Mesenchymal stem cell (in vitro differentiated cells and primary cell): ENCODE measurements around the gene SLC6A12.

Source experiments
- DNase-seq: peaks from one replicate; pipeline ENCODE4 v3.0.0-alpha.2; 2013
- H2AFZ ChIP-seq: one replicate; pipeline ENCODE4 v1.6.1; 2013; ENCODE audit warnings: low read depth, mild to moderate bottlenecking, control low read depth, inconsistent platforms, low read length, moderate library complexity
- H2AK5ac ChIP-seq: 2 replicates; pipeline ENCODE4 v1.6.1; 2013; ENCODE audit warnings: low read length, moderate library complexity, mild to moderate bottlenecking, inconsistent platforms; ENCODE audit not compliant: severe bottlenecking
- H2BK120ac ChIP-seq: one replicate; pipeline ENCODE4 v1.6.1; 2013; ENCODE audit warnings: low read depth, mild to moderate bottlenecking, inconsistent platforms, low read length, moderate library complexity
- H2BK12ac ChIP-seq, 2 experiments: one replicate each; pipeline ENCODE4 v1.6.1; 2013; ENCODE audit warnings: inconsistent platforms in 2 of 2, low read length in 2 of 2, mild to moderate bottlenecking in 2 of 2, moderate library complexity in 2 of 2, control low read depth in 1 of 2
- H2BK15ac ChIP-seq: one replicate; pipeline ENCODE4 v1.6.1; 2013; ENCODE audit warnings: mild to moderate bottlenecking, low read depth, inconsistent platforms; ENCODE audit not compliant: poor library complexity, severe bottlenecking
- H2BK5ac ChIP-seq: 2 replicates; pipeline ENCODE4 v1.6.1; 2013; ENCODE audit warnings: low read depth, mild to moderate bottlenecking, low read length, control low read depth, inconsistent platforms; ENCODE audit not compliant: poor library complexity, severe bottlenecking
- H3K14ac ChIP-seq, 2 experiments: one replicate each; pipeline ENCODE4 v1.6.1; 2013; ENCODE audit warnings: inconsistent platforms in 2 of 2, low read length in 2 of 2, control low read depth in 1 of 2, mild to moderate bottlenecking in 1 of 2, moderate library complexity in 1 of 2
- H3K18ac ChIP-seq, 2 experiments: one replicate each; pipeline ENCODE4 v1.6.1; 2013; ENCODE audit warnings: inconsistent platforms in 2 of 2, low read length in 2 of 2, control low read depth in 1 of 2, low read depth in 1 of 2, mild to moderate bottlenecking in 1 of 2
- H3K23ac ChIP-seq, 2 experiments: one replicate each; pipeline ENCODE4 v1.6.1; 2013; ENCODE audit warnings: inconsistent platforms in 2 of 2, low read length in 2 of 2, mild to moderate bottlenecking in 2 of 2, moderate library complexity in 2 of 2, control low read depth in 1 of 2
- H3K27ac ChIP-seq: 2 replicates; pipeline ENCODE4 v1.5.1; 2013; ENCODE audit warnings: mild to moderate bottlenecking, moderate library complexity, low read length, control low read depth, inconsistent platforms; ENCODE audit not compliant: poor library complexity, severe bottlenecking
- H3K27me3 ChIP-seq, 2 experiments: 2 replicates each; pipeline versions ENCODE4 v1.6.1 to v1.7.0; 2013; ENCODE audit warnings: low read length in 2 of 2, mild to moderate bottlenecking in 2 of 2, moderate library complexity in 2 of 2, control low read depth in 1 of 2, inconsistent platforms in 1 of 2; ENCODE audit not compliant: control insufficient read depth in 1 of 2, insufficient read depth in 1 of 2
- H3K36me3 ChIP-seq, 2 experiments: 2 replicates each; pipeline versions ENCODE4 v1.6.1 to v1.7.0; 2013; ENCODE audit warnings: low read length in 2 of 2, control low read depth in 1 of 2, inconsistent platforms in 1 of 2, low read depth in 1 of 2, mild to moderate bottlenecking in 1 of 2; ENCODE audit not compliant: insufficient read depth in 2 of 2, control insufficient read depth in 1 of 2
- H3K4ac ChIP-seq, 2 experiments: one replicate each; pipeline ENCODE4 v1.6.1; 2013; ENCODE audit warnings: inconsistent platforms in 2 of 2, low read length in 2 of 2, mild to moderate bottlenecking in 2 of 2, moderate library complexity in 2 of 2, control low read depth in 1 of 2, low read depth in 1 of 2
- H3K4me1 ChIP-seq: 2 replicates; pipeline ENCODE4 v1.6.1; 2013; ENCODE audit warnings: low read depth, low read length, control low read depth; ENCODE audit not compliant: control insufficient read depth, insufficient read depth
- H3K4me2 ChIP-seq: 2 replicates; pipeline ENCODE4 v1.6.1; 2013; ENCODE audit warnings: low read length, mild to moderate bottlenecking, inconsistent platforms; ENCODE audit not compliant: poor library complexity, severe bottlenecking
- H3K4me3 ChIP-seq, 2 experiments: 2 replicates each; pipeline versions ENCODE4 v1.5.1 to v1.7.0; 2013; ENCODE audit warnings: low read length in 2 of 2, mild to moderate bottlenecking in 2 of 2, control low read depth in 1 of 2, low read depth in 1 of 2; ENCODE audit not compliant: insufficient read depth in 1 of 2
- H3K79me1 ChIP-seq: replicated peaks from 2 replicates; pipeline ENCODE4 v1.6.1; 2013; ENCODE audit warnings: mild to moderate bottlenecking, control low read depth, low read length, inconsistent platforms; ENCODE audit not compliant: poor library complexity, severe bottlenecking
- H3K9ac ChIP-seq: 2 replicates; pipeline ENCODE4 v1.7.0; 2013; ENCODE audit warnings: mild to moderate bottlenecking, low read length, moderate library complexity
- H3K9me3 ChIP-seq: 2 replicates; pipeline ENCODE4 v1.7.0; 2013; ENCODE audit warnings: mild to moderate bottlenecking, low read length; ENCODE audit not compliant: control insufficient read depth
- H4K8ac ChIP-seq: one replicate; pipeline ENCODE4 v1.6.1; 2013; ENCODE audit warnings: inconsistent platforms, mild to moderate bottlenecking, low read length, moderate library complexity
- H4K91ac ChIP-seq: one replicate; pipeline ENCODE4 v1.6.1; 2013; ENCODE audit warnings: mild to moderate bottlenecking, low read length, inconsistent platforms
- WGBS: methylation state at CpG from one replicate; pipeline ENCODE4 v1.1.7; 2013; ENCODE audit warnings: mixed read lengths; 5-methylcytosine and 5-hydroxymethylcytosine counted together

Gene SLC6A12

DNA sequence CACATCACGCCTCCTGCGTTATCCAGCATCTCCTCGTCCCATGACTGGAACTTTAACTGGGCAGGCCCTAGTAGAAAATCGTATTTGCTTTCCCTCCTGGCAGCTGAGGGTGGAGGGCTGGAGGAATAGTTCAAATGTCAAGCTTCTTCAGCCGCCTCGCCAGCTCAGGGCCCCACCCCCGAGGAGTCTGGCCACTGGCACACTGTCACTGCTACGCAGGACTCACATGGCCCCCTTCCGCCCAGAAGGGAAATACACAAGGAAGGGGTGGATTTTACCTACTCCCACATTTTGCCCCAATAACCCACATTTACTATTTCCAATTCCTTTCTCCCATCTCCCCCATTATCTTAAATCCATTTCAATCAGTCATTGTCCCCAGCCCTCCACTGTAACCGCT, 40.1 kb upstream of the SLC6A12 start:
- no peak overlapping the region for H2BK120ac ChIP-seq
- no peaks in the 10 kb centered on the region for H3K79me1 ChIP-seq
- peaks cover 7% of the 10 kb centered on the region for H3K4me1 ChIP-seq
- no peak overlapping the region for H3K4me2 ChIP-seq
- no peak overlapping the region for H3K9ac ChIP-seq
- H4K8ac ChIP-seq, result no peak overlapping the region
- H3K27me3 ChIP-seq, result peaks cover 27 to 56% of the 10 kb centered on the region in 2 experiments
- no peak overlapping the region for H3K4me3 ChIP-seq
- no peak overlapping the region for H2AFZ ChIP-seq
- H2BK12ac ChIP-seq, result no peak overlapping the region
- no peak overlapping the region for H2BK15ac ChIP-seq
- H3K14ac ChIP-seq, result no peak overlapping the region
- no peak overlapping the region for H3K23ac ChIP-seq
- no peaks in the 10 kb centered on the region for H3K9me3 ChIP-seq
- no peaks in the 10 kb centered on the region for H3K36me3 ChIP-seq
- H4K91ac ChIP-seq, result no peak overlapping the region
- H2AK5ac ChIP-seq, result no peak overlapping the region
- DNase-seq, result no peak
- H3K27ac ChIP-seq, result no peak overlapping the region
- 74% methylated on average over 10 of the region's 10 CpGs for WGBS
- H2BK5ac ChIP-seq, result no peak overlapping the region
- no peak overlapping the region for H3K18ac ChIP-seq
- no peak overlapping the region for H3K4ac ChIP-seq

DNA sequence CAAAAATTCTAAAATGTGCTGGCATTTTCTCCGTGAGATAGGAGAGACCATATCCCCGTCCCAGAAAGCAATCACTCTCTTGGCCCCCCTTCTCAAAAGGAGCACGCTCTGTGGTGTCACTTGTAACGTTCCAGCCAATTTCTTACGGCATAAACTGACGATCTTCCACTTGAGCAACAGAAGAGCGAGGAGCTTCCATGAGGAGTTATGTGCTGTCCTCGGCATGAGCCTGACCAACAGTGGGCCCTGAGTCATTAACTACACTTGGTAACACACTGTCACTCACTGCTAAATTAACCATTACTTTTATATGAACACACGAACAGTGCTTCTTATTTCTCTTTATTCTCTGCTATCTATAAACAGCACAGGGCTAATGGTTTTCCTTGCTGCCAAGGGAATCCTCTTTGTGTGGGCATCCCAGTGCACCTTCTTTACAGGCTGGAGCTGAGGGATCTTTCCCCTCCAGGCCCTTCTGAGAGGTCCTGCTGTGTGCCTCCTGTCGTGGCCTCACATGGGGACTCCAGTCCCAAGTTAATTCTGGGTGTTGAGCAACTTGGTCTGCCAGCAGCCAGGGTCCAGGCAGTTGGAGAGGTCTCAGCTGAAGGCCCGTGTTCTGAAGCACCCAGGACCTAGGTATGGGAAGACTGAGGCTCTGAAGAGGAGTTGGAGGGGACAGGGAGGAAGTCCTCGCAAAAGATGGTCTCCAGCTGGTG, 39.3 kb upstream of the SLC6A12 start:
- Histone ChIP-seq H3K4me2 (no peak overlapping the region), H3K9me3 (peaks cover 5% of the 10 kb centered on the region), H2BK15ac (no peak overlapping the region), H3K14ac (no peak overlapping the region), H2BK120ac (no peak overlapping the region), H2AK5ac (no peak overlapping the region), H3K36me3 (no peaks in the 10 kb centered on the region), H3K23ac (no peak overlapping the region), H2BK12ac (no peak overlapping the region), H3K9ac (no peak overlapping the region), H2BK5ac (no peak overlapping the region), H3K27me3 (peaks cover 22 to 51% of the 10 kb centered on the region in 2 experiments), H2AFZ (no peak overlapping the region), H3K4me3 (no peak overlapping the region), H3K27ac (no peak overlapping the region), H3K18ac (no peak overlapping the region), H3K79me1 (no peaks in the 10 kb centered on the region), H4K91ac (no peak overlapping the region), H3K4me1 (peaks cover 7% of the 10 kb centered on the region), H4K8ac (no peak overlapping the region), H3K4ac (no peak overlapping the region)
- WGBS, result 86% methylated on average over 12 of the region's 12 CpGs
- DNase-seq, result no peak

DNA sequence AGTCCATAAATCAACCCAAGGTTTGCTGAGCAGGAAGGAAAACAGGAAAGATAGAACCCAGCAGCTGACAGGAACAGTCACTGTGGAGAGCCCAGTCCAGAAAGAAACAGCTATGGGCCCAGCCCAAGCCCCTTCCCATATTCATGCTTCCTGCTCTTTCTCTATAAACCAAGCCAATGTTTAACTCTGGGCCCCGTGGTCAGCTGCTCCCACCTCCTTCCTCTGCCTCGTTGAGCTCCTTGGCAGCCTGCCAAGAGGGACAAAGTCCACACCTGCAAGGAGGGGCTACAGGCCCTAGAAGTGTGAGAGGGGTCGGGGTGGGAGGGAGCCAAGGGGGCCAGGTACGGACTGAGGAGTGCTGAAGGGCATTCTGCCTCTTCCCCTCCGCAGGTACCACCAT, 38.7 kb upstream of the SLC6A12 start:
- Histone ChIP-seq H3K79me1 (no peaks in the 10 kb centered on the region), H3K4me1 (peaks cover 7% of the 10 kb centered on the region), H3K27ac (no peak overlapping the region), H3K9me3 (peaks cover 10% of the 10 kb centered on the region), H2BK15ac (no peak overlapping the region), H3K9ac (no peak overlapping the region), H3K4me2 (no peak overlapping the region), H2AFZ (no peak overlapping the region), H3K23ac (no peak overlapping the region), H4K8ac (no peak overlapping the region), H2BK12ac (no peak overlapping the region), H4K91ac (no peak overlapping the region), H2BK120ac (no peak overlapping the region), H3K14ac (no peak overlapping the region), H2BK5ac (no peak overlapping the region), H3K27me3 (peaks cover 16 to 44% of the 10 kb centered on the region in 2 experiments), H3K36me3 (no peaks in the 10 kb centered on the region), H3K4me3 (no peak overlapping the region), H2AK5ac (no peak overlapping the region), H3K18ac (no peak overlapping the region), H3K4ac (no peak overlapping the region)
- 83% methylated on average over 2 of the region's 5 CpGs for WGBS
- no peak for DNase-seq

DNA sequence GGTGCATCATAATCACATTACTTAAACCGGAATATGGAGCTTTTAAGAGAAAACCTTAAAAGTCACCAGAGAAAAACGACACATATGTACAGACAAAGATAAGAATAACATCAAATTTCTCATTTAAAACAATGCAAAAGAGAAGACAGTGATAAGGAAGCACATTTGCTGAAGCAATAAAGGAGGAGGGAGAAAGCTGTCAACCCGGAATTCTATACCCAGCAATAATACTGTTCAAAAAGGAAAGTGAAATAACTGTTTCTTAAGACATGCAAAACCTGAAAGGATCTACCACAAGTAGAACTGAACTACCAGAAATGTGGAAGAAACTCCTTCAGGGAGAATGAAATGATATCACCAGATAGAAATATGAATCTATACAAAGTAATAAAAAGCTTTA, 33.3 kb upstream of the SLC6A12 start:
- Histone ChIP-seq H3K4me3 (no peak overlapping the region), H3K27me3 (peaks cover 0 to 11% of the 10 kb centered on the region in 2 experiments), H2BK12ac (no peak overlapping the region), H3K23ac (no peak overlapping the region), H3K79me1 (no peaks in the 10 kb centered on the region), H2BK5ac (no peak overlapping the region), H3K4ac (no peak overlapping the region), H2BK120ac (no peak overlapping the region), H3K9me3 (peaks cover 19% of the 10 kb centered on the region), H3K18ac (no peak overlapping the region), H3K9ac (no peak overlapping the region), H4K91ac (no peak overlapping the region), H2AK5ac (no peak overlapping the region), H3K4me1 (peaks cover 3% of the 10 kb centered on the region), H3K36me3 (no peaks in the 10 kb centered on the region), H4K8ac (no peak overlapping the region), H3K27ac (no peak overlapping the region), H2AFZ (no peak overlapping the region), H3K4me2 (no peak overlapping the region), H2BK15ac (no peak overlapping the region), H3K14ac (no peak overlapping the region)
- WGBS, result 74% methylated on average over 2 of the region's 3 CpGs
- DNase-seq, result no peak
